Activated CD8-positive, alpha-beta memory T cell treated with anti-CD3 and anti-CD28 coated beads, Interleukin-2, amount 50 U/mL, for 1 hour (primary cell): Measurements from ENCODE around the gene GRM7.

Source experiments
- DNase-seq: peaks from one replicate; pipeline ENCODE4 v3.0.0-alpha.2; 2020; ENCODE audit errors: extremely low read depth

Gene GRM7

DNA sequence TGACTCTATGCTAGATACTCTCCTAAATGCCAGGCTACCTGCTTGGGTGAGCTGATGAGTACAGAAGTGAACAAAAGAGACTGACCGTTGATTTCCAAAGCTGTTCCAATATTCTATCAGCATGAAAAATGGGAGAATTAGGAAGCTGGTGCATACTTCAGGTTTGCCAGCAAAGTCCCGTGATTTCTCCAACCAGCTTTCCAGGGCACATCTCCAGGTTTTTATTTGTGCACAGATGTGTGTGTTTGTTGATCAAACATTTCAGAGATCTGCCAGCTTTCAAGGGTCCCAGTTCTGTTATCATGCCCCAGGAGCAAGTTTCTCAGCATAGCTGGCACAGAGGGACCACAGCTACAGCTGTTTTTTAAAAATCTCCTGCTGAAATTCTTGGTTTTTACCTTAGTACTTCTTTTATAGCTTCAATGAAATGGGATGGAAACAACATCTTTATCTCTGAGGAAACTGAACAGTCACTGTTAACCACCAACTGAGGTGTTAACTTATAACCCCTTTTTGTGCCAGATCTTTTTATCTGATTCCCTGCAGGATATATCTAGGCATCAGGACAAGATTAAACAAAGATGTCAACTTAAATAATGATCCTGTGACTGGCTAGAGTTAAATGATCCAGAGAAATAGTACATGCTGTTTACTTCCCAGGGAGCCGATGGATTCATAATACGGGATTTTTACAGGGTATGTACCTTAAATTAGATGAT, 380.8 kb downstream of the GRM7 start:
- DNase-seq: no peak

GRCh38 chr3:7242303-7242635, 381.4 kb downstream of the GRM7 start:
- DNase-seq: no peak

DNA sequence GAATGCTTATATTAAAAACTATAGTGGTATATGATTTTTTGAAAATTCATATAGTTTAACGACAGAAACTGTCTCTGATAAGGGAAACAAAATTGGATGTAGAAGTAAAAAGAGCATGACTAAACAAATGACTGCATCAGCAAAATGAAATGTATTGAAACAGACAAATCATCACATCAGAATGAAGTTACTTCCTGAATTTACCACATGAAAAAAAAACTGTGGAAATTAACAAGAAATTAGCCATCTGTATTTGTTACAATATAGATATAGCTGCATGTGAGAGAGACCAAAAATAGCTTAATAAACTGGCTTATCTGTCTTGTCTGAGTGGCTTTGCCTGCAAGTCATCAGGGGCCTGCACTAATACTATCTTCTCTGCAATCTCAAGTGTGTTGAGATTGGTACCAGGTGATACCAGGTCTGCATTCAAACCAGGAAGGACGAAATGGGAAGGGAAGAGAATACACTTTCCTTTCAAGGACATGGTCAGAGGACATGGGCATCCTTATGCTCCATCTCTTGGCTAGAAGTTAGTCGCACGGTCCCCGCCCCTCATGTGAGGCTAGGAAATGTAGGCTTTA, 388.7 kb downstream of the GRM7 start:
- no peak for DNase-seq

GRCh38 chr3:7254251-7254650, 393.3 kb downstream of the GRM7 start:
- DNase-seq: no peak

- DNase-seq: no peak
Observed at GRCh38 chr3:7260975-7261374, 400.1 kb downstream of the GRM7 start.

GRCh38 chr3:7263347-7264195, 402.7 kb downstream of the GRM7 start:
- DNase-seq: no peak

- DNase-seq: no peak
Observed at GRCh38 chr3:7264196-7264526, 403.2 kb downstream of the GRM7 start.

DNA sequence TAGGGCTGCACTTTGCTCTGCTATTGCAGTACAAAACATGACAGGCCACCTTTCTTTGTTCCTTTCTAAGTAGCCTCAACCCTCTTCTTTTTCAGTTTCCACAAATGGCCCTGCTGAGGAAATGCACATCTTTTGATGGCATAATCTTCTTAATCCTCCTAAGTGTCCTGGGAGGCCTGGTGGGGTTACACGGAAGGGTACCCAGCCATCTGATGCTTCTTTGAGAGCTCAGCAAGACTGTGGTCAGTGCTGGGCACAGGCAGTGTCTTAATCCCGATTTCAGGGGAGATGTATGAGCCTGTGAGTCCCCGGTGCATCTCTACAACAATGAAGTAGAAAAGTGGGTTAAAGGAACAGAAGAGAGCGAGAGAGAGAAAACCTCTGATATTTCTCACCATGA, 404.8 kb downstream of the GRM7 start:
- no peak for DNase-seq

GRCh38 chr3:7266551-7266950, 405.6 kb downstream of the GRM7 start:
- DNase-seq: no peak

DNA sequence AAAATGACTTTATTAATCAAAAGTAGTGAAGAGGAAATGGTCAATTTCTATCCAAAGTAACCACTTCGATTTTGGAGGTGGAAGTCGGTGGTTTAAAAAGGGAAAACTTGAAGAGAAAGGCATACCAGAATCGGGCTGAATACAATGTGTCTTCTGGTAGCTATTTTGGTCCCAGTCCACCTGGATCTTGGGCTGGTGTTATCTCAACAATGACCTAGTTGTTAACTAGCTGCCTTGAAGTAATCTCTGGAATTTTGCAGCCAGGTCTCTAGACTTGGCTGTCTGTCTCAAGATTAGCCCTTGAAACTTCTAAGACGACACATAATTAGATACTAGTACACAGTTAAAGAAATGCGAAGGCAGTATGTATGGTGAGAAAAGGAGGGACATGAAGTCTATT, 409.8 kb downstream of the GRM7 start:
- no peak for DNase-seq

- no peak for DNase-seq
Observed at GRCh38 chr3:7271631-7272030, 410.7 kb downstream of the GRM7 start.

GRCh38 chr3:7272203-7272602, 411.3 kb downstream of the GRM7 start:
- DNase-seq: no peak

DNA sequence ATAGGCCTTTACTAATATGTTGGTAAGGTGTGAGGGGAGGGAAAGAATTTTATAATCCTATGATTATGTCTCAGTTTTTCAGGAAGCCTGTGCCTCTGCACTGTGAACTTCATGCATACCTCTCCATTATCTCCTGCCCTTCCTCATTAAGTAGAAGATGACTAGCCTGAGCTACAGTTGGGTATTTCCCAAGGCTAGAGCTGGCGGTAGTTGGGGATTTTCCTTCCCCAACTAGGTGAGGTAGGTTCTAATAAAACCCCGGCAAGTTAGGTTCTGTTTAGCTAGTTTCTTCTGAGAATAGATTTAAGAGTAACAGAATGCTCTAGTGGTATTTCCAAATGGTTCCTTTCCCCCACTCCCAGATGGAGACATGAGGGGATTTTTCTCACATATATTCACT, 414.5 kb downstream of the GRM7 start:
- DNase-seq: no peak

GRCh38 chr3:7280318-7280717, 419.4 kb downstream of the GRM7 start:
- DNase-seq: no peak

- no peak for DNase-seq
Observed at GRCh38 chr3:7282988-7283387, 422.1 kb downstream of the GRM7 start.

DNA sequence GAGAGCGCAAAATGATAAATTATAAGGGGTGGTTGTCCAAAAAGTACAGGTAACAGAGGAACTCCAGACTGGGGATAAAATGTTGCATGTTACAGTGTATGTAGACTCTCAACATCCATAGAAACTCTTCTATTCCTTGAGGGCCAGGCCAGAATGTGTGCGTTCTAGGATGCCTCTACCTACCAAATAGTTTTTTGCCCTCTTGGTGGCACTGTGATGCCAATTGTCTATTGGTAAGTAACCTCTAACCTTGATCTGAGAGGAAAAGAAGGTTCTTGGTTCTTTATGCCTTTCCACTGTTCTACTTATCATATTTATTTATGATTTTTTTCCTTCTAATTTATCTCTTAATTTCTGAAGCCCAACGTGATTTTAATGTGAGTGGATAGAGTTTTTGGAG, 424.6 kb downstream of the GRM7 start:
- DNase-seq: no peak

GRCh38 chr3:7288133-7288532, 427.2 kb downstream of the GRM7 start:
- DNase-seq: no peak

DNA sequence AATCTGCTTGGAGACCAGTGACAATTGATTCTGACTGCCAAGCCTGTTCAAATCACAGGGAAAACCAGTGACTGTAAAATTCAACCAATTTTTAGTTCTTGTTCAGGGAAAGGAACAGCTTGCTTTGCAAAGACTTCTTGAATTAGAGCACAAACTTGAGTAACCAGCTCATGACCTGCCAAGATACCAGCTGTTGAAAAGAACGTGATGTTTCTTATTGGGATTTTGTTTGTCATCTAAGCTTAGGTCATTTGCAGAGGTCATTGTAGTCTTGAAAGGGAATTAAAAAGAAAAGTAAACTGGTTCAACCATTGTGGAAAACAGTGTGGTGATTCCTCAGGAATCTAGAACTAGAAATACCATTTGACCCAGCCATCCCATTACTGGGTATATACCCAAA, 428.2 kb downstream of the GRM7 start:
- no peak for DNase-seq

DNA sequence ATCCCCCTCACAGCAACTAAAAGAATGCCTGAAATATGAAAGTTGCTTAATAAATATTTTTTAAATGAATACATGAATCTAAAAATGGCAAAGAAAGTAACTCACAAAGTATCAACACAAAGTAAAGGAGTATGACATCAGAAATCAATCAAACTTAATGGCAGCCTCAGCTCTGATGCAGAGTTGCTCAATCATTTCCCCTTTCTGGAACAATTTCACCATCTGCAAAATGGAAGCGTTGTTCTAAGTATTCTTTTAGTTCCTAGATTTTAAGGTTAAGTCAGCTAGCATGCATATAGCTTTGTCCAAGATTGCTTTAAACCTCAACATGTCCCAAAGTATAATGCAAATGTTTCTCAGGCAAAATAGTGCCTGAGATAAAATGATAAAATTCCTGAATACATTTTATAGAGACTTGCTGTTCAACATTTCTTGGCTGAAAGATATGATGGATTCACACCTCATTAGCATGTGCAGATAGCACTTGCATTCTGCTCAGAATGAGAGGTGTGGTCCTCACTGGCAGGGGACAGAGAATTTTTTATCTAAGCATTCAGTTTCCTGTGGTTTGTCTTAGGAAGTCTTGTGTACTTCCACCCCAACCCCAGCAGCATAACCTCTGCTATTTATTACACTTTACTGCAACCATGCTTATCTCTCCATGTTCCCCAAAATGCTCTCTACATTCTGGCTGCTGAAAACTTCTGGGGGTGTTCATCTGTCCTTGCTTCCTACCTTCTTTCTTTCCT, 429.3 kb downstream of the GRM7 start:
- no peak for DNase-seq

DNA sequence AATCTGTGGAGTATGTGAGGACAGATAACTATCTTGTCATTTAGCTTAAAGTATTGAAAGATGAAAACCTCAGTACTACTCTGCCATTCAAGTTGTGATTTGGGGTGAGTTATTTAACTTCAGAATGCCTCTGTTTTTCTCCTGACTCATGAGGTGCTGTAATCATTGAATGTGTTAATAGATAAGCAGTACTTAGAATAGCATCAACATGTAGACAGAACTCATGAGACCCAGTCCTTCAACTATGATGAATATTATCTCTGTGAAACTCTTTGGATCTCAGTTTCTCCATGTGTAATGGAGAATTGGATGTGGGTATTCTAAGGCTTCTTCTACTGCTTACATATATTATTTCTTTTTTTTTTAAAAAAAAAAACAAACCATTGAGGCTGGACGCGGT, 431.4 kb downstream of the GRM7 start:
- DNase-seq: no peak

GRCh38 chr3:7293286-7293685, 432.4 kb downstream of the GRM7 start:
- DNase-seq: no peak

DNA sequence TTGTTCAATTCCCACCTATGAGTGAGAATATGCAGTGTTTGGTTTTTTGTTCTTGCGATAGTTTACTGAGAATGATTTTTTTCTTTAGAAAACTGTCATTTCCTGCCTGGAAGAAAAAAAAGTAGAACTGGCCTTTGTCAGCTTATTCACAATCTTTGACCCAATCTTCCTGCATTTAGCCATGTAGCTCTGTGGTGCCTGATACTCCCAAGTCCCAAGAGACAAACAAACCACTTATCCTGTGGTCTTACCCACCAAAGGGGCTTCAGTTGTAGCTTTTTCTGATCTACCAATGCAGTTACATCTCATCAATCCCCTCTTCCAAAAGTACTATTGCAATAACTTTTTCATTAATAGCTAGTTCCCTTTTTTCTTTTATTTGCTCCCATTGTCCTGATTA, 444.6 kb downstream of the GRM7 start:
- DNase-seq: no peak

- no peak for DNase-seq
Observed at GRCh38 chr3:7306901-7307300, 446.0 kb downstream of the GRM7 start.
